HFFc6 (cell line): Measurements from ENCODE around the gene RRAGD. TPM values are rescaled to one million over a fixed set of nuclear protein-coding genes. Genes with fewer than 3 reads are reported as not detected.

Experiments used
- DNase-seq: peaks from one replicate; pipeline ENCODE4 v3.0.0-alpha.2; 2018
- H3K27ac Mint-ChIP-seq: 2 replicates; pipeline ENCODE4 v1.8.0; 2020; ENCODE audit warnings: mild to moderate bottlenecking, mixed read lengths
- H3K27me3 Mint-ChIP-seq: 2 replicates; pipeline ENCODE4 v1.8.0; 2021; ENCODE audit warnings: mild to moderate bottlenecking, moderate library complexity, mixed read lengths; ENCODE audit not compliant: insufficient read depth
- H3K36me3 Mint-ChIP-seq: 2 replicates; pipeline ENCODE4 v1.8.0; 2021; ENCODE audit warnings: low read depth, mixed read lengths
- H3K4me1 Mint-ChIP-seq: 2 replicates; pipeline ENCODE4 v1.8.0; 2020; ENCODE audit warnings: low read depth, mixed read lengths
- H3K4me3 Mint-ChIP-seq: 2 replicates; pipeline ENCODE4 v1.8.0; 2020; ENCODE audit warnings: mild to moderate bottlenecking, moderate library complexity, mixed read lengths
- H3K9me3 Mint-ChIP-seq: 2 replicates; pipeline ENCODE4 v1.8.0; 2020; ENCODE audit warnings: mild to moderate bottlenecking, mixed read lengths
- total RNA-seq, 6 experiments: library from RNA; stranded (reverse); fragmentation: NEBNext Ultra II Directional; extraction: Animal tissue kit (Norgen Biotek cat#: 25700); gene quantifications; 2 replicates in 1 of 6; 3 replicates in 5 of 6; pipeline ENCODE4 v1.2.3, GENCODE V29; 2021
- TF ChIP-seq, protein P1 (sequence below): fragments of 200-600 bp; sonication (generic); IDR thresholded peaks from 2 replicates; pipeline ENCODE4 v1.5.0; 2021; ENCODE audit warnings: antibody characterized with exemption, mild to moderate bottlenecking

The RRAGD gene
- total RNA-seq, 6 experiments from 2014 or later: not detected

DNA sequence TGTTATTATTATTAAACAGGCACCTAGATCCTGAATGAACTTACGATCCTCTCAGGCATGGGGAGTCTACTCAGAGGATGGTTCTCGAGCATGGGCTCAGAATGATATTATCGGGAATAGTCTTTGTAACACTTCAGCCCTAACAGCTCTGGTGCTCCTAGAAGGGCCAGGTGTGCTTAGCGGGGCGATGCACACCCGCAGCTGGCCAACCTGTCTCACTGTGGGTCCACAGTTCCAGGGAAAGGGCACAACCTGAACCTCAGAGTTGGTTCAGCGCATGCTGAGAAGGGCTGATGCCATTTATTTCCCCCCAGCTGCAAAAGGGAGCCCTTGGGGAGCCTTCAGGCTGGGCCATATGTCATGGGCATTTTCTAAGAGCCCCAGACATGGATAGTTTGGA, 26.2 kb downstream of the RRAGD start:
- no peak for DNase-seq
- Mint-ChIP-seq H3K36me3 (no peaks in the 10 kb centered on the region), H3K9me3 (no peaks in the 10 kb centered on the region), H3K27ac (no peak overlapping the region), H3K4me1 (no peaks in the 10 kb centered on the region), H3K27me3 (peaks cover 11% of the 10 kb centered on the region), H3K4me3 (no peak overlapping the region)
- TF ChIP-seq, protein P1, sequence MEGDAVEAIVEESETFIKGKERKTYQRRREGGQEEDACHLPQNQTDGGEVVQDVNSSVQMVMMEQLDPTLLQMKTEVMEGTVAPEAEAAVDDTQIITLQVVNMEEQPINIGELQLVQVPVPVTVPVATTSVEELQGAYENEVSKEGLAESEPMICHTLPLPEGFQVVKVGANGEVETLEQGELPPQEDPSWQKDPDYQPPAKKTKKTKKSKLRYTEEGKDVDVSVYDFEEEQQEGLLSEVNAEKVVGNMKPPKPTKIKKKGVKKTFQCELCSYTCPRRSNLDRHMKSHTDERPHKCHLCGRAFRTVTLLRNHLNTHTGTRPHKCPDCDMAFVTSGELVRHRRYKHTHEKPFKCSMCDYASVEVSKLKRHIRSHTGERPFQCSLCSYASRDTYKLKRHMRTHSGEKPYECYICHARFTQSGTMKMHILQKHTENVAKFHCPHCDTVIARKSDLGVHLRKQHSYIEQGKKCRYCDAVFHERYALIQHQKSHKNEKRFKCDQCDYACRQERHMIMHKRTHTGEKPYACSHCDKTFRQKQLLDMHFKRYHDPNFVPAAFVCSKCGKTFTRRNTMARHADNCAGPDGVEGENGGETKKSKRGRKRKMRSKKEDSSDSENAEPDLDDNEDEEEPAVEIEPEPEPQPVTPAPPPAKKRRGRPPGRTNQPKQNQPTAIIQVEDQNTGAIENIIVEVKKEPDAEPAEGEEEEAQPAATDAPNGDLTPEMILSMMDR: no peak

DNA sequence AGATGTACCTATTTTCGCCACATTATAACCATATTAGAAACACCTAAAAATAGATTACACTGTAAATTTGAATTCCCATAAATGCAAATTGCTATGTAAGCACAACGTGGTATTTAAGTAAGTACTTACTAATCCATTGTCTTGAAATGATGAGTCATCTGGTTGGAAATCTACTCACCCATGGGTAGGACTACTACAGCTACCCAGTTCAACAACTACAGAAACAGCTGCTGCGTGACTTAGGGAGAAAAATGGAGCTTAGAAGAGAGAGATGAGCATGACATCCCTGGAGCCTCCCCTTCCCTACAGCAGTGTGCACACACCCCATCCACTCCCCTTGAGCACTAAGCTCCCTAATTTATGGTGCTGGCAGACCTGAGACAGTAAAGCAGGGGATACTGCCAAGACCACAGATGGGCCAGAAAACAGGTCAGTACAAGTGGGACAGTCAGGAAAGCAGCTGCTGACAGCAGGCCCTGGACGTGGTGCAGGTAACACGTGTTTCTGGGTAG, 26.9 kb downstream of the RRAGD start:
- TF ChIP-seq, protein P1: no peak
- no peaks in the 10 kb centered on the region for H3K9me3 Mint-ChIP-seq
- H3K4me1 Mint-ChIP-seq: no peaks in the 10 kb centered on the region
- no peak overlapping the region for H3K27ac Mint-ChIP-seq
- DNase-seq: no peak
- H3K27me3 Mint-ChIP-seq: peaks cover 18% of the 10 kb centered on the region
- no peak overlapping the region for H3K4me3 Mint-ChIP-seq
- no peaks in the 10 kb centered on the region for H3K36me3 Mint-ChIP-seq

DNA sequence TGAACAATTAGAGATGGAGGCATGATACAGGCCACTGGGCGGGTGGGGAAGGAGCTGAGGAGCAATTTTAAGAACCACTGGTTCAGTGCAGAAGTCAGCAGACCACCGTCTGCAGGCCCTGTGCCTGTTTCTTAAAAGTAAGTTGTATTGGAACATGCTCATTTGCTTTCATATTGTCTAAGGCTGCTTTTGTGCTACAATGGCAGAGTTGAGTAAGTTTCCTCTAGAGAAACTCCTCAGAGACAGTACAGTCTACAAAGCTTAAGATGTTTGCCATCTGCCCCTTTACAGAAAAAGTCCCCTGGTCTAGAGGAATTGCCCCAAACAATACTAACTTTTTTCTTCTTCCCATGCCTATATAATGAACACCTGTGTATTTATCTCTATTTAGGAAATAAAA, 31.0 kb downstream of the RRAGD start:
- no peaks in the 10 kb centered on the region for H3K9me3 Mint-ChIP-seq
- no peaks in the 10 kb centered on the region for H3K36me3 Mint-ChIP-seq
- TF ChIP-seq, protein P1: no peak
- H3K27ac Mint-ChIP-seq: no peak overlapping the region
- peaks cover 24% of the 10 kb centered on the region for H3K27me3 Mint-ChIP-seq
- H3K4me1 Mint-ChIP-seq: no peaks in the 10 kb centered on the region
- DNase-seq: no peak
- no peak overlapping the region for H3K4me3 Mint-ChIP-seq

DNA sequence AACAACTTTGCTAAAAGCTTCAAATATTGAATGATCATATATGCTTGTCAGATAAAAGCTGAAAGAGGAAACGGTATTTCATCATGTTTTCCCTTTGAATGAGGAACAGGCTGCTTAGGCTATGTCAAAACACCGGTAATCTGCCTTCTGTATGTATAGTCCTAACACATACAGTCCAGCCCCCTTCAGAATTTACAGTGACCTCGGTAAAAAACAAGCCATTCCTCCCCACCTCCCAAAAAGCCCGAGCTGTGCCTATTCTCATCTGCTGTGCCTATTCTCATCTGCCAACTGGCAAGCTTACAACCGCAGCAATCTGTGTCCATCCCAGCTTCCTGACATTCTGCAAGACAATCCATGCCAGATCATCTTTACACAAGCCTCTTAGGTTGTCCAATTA, 32.8 kb downstream of the RRAGD start:
- Mint-ChIP-seq H3K4me1 (no peaks in the 10 kb centered on the region), H3K27ac (no peak overlapping the region), H3K36me3 (no peaks in the 10 kb centered on the region), H3K9me3 (no peaks in the 10 kb centered on the region), H3K4me3 (no peak overlapping the region), H3K27me3 (peaks cover 24% of the 10 kb centered on the region)
- no peak for DNase-seq
- TF ChIP-seq, protein P1: no peak

DNA sequence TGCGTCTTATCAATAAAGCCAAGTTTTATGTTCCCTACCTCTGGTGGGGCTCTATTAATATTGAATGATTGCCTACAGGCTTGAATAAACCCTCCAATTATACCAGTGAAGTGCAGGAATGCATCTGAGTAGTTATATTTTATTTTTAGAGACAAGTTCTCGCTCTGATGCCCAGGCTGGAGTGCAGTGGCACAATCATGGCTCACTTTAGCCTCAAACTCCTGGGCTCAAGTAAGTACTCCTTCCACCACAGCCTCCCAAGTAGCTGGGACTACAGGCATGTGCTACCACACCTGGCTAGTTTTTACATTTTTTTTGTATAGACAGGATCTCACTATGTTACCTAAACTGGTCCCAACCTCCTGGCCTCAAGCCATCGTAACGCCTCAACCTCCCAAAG, 33.4 kb downstream of the RRAGD start:
- no peaks in the 10 kb centered on the region for H3K36me3 Mint-ChIP-seq
- H3K4me3 Mint-ChIP-seq: no peak overlapping the region
- H3K27me3 Mint-ChIP-seq: peaks cover 25% of the 10 kb centered on the region

More for the DNA sequence above, 33.4 kb downstream of the RRAGD start:
- TF ChIP-seq, protein P1: no peak
- Mint-ChIP-seq H3K4me1 (no peaks in the 10 kb centered on the region), H3K9me3 (no peaks in the 10 kb centered on the region), H3K27ac (no peak overlapping the region)
- no peak for DNase-seq
